ENCODE results near the gene PHYHD1.
A peak's percentile ranks its signal among the peaks of the same experiment; 100 is the strongest.

Gene PHYHD1

GRCh38 chr9:128901822-128902221 lies 19.0 kb upstream of the PHYHD1 start:
- no peak for DNase-seq

DNA sequence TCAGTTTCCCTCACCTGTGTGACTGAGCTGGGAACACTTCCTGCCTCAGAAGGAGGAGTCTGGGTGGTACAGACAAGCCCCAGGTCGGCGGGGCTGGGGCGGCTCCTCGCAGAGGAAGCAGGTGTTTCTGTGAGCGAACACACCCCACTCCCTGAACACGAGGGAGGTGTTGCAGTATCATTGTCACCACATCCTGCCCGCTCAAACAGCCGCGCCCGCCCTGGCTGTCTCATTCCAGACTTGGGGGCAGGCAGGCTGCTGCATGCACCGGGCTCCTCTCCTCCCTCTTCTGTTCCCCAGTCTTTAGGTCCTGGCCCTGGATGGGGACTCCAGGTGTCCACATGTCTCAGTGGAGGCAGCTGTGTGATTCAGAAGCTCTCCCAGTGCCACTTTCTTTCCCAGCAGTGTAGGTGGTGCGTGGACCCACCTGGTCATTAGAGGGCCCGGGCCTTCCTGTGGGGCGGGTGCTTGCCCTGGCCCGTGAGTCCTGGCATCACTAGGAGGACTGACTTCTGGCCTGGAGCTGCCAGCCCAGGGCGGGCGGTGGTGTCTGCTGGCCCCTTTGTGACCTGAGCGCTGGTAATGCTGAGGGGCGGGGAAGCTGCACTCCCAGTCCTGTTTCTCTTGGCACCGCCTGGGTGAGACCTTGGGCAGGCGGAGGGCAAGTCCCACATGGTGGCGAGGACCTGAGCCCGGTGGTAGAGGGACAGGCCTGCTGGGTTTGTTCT lies 18.3 kb upstream of the PHYHD1 start:
- no peak for DNase-seq

GRCh38 chr9:128903079-128903461 lies 17.7 kb upstream of the PHYHD1 start:
- DNase-seq = no peak

DNA sequence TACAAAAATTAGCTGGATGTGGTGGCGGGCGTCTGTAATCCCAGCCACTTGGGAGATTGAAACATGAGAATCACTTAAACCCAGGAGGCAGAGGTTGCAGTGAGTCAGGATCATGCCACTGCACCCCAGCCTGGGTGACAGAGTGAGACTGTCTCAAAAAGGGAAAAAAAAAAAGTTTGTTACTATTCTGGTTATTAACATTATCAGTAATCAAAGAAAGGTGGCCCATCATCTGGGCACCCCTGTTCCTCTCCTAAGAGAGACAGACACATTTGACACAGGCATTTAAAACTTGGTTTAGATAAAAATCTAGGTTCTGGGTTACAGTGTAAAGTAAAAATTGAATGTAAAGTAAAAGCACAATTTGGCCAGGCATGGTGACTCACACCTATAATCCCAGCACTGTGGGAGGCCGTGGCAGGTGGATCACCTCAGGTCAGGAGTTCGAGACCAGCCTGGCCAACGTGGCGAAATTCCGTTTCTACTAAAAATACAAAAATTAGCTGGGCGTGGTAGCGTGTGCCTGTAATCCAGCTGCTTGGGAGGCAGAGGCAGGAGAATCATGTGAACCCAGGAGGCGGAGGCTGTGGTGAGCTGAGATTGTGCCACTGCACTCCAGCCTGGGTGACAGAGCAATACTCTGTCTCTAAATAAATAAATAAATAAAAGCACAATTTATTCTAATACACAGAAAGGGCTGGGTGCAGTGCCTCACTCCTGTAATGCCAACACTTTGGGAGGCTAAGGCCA lies 16.7 kb upstream of the PHYHD1 start:
- no peak for DNase-seq

- DNase-seq = no peak
Measured at GRCh38 chr9:128905964-128906363, 14.8 kb upstream of the PHYHD1 start.

- DNase-seq = no peak
Measured at GRCh38 chr9:128906741-128907140, 14.0 kb upstream of the PHYHD1 start.

DNA sequence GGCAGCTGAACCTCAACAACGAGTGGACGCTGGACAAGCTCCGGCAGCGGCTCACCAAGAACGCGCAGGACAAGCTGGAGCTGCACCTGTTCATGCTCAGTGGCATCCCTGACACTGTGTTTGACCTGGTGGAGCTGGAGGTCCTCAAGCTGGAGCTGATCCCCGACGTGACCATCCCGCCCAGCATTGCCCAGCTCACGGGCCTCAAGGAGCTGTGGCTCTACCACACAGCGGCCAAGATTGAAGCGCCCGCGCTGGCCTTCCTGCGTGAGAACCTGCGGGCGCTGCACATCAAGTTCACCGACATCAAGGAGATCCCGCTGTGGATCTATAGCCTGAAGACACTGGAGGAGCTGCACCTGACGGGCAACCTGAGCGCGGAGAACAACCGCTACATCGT lies 12.4 kb upstream of the PHYHD1 start:
- DNase-seq = no peak

DNA sequence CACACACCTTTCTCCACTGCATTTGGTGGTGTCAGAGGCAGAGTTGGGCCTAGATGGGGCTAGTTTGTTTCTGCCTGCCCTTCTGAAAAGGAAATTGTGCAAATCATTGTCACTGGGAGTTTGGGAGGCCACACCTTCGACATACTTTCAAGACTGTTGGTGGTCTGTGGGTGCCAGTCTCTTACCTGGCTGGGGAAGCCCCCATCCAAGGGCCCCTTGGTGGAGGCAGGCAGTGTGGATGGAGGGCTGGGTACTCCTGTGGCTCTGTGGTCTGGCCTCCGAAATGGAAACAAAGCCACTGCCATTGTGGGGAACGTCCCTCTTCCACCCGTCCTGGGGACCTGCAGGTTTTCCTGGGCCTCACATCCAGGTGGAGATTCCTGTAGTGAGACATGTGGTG lies 10.9 kb upstream of the PHYHD1 start:
- no peak for DNase-seq

- DNase-seq = no peak
Measured at GRCh38 chr9:128910906-128911305, 9.9 kb upstream of the PHYHD1 start.

- DNase-seq = no peak
Measured at GRCh38 chr9:128911529-128912035, 9.2 kb upstream of the PHYHD1 start.

- no peak for DNase-seq
Measured at GRCh38 chr9:128912270-128912853, 8.4 kb upstream of the PHYHD1 start.

- DNase-seq = no peak
Measured at GRCh38 chr9:128913048-128913900, 7.5 kb upstream of the PHYHD1 start.

DNA sequence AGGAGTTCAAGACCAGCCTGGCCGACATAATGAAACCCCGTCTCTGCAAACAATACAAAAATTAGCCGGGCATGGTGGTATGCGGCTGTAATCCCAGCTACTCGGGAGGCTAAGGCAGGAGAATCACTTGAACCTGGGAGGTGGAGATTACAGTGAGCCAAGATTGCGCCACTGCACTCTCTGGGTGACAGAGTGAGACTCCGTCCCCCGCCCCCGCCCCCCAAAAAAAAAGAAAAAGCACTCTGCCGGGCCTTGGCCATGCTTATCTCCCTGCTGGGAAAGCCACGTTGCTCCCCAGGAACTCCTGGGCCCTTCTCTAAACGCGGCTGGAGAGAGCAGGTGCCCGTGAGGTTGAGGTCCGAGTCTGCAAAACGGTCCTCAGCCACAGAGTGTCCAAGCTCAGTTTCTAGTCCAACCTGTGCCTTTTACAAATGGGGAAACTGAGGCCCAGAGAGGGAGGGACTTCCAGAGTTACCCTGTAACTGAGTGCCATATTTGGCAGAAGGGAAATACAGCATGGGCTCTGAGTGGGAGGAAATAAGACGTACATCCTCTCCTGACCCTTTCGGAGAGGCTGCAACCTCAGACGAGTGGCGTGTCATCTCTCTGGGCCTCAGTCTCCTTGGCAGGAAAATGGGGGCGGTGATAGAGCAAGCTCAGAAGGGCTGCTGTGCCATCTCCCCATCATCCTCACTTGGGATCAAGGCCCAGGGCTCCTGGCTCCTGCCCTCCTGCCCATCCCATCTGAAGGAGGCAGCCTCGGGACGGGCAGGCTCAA lies 6.6 kb upstream of the PHYHD1 start:
- no peak for DNase-seq

DNA sequence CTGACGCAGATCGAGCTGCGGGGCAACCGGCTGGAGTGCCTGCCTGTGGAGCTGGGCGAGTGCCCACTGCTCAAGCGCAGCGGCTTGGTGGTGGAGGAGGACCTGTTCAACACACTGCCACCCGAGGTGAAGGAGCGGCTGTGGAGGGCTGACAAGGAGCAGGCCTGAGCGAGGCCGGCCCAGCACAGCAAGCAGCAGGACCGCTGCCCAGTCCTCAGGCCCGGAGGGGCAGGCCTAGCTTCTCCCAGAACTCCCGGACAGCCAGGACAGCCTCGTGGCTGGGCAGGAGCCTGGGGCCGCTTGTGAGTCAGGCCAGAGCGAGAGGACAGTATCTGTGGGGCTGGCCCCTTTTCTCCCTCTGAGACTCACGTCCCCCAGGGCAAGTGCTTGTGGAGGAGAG lies 4.6 kb upstream of the PHYHD1 start:
- no peak for DNase-seq

- DNase-seq = no peak
Measured at GRCh38 chr9:128916745-128917144, 4.0 kb upstream of the PHYHD1 start.

- DNase-seq = no peak
Measured at GRCh38 chr9:128917151-128917849, 3.5 kb upstream of the PHYHD1 start.

DNA sequence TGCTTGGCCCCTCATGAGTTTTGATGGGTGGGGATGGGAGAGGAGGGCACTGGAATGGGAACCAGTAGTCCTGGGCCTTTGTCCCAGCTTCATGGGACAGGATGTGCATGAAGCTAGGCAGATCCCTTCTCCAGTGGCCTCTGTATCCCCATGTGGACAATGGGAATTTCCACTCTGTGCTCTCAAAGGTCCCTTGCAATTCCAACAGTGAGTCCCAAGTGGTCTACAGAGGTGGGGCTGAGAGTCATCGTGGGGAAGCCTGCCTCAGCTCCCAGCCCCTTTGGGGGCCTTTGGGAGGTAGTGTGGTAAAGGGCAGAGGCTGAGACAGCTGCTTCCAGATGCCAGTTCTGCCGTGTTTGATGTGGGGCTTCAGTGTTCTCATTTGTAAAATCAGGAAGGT lies 1.9 kb upstream of the PHYHD1 start:
- no peak for DNase-seq

- no peak for DNase-seq
Measured at GRCh38 chr9:128919402-128920089, 1.2 kb upstream of the PHYHD1 start.

GRCh38 chr9:128921881-128922763 lies 1.3 kb downstream of the PHYHD1 start:
- DNase-seq = peak; percentile 16

DNA sequence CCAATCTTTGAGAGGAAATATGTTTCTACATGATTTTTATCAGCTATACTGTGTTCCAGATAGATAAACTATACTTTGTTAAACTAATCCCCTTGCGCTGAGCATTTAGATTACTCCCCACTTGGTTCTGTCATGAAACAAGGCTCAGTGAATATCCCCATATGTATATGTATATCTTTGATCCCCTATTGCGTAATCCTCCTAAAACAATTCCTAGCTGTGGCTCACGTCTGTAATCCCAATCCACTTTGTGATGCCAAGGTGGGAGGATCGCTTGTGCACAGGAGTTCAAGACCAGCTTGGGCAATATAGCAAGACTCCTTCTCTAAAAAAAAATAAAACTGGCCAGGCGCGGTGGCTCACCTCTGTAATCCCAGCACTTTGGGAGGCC lies 2.7 kb downstream of the PHYHD1 start:
- no peak for DNase-seq

Data from SHP77 treated with DMSO at 0.1 percent for 48 hours (cell line).